Gastroesophageal sphincter (tissue), 3 donors: ENCODE measurements around the gene BRINP2.

Experiments
- CTCF ChIP-seq, 4 experiments: fragments of 200-600 bp in 2 of 4; fragments of 450-650 bp in 2 of 4; sonication (generic) in 1 of 4; IDR thresholded peaks; one replicate each; pipeline ENCODE4 v1.5.1; 2017 to 2019; ENCODE audit warnings: antibody characterized with exemption in 4 of 4, mild to moderate bottlenecking in 2 of 4, moderate library complexity in 2 of 4
- POLR2A ChIP-seq, 2 donors: fragments of 450-650 bp; IDR thresholded peaks; one replicate each; pipeline ENCODE4 v1.6.1; 2017; ENCODE audit warnings: antibody characterized with exemption in 2 of 2, mild to moderate bottlenecking in 2 of 2, moderate library complexity in 1 of 2

GRCh38 chr1:177164380-177165068 is 6.2 kb upstream of the BRINP2 start, which contains the start of gene ASTN1:
- TF ChIP-seq POLR2A (IDR thresholded peaks at IDR 0.05) (no peak), CTCF (IDR thresholded peaks at IDR 0.05) (no peak)
